Liver (tissue), 9 donors: ENCODE data around the gene ANKRD10. TPM values are rescaled to one million over a fixed set of nuclear protein-coding genes. Genes with fewer than 3 reads are reported as not detected.
A peak's percentile ranks its signal among the peaks of the same experiment; 100 is the strongest.

Source experiments
- DNase-seq: peaks from one replicate; pipeline ENCODE4 v3.0.0-alpha.2; 2017; ENCODE audit warnings: low spot score
- H3K27ac ChIP-seq, 2 donors: one replicate each; pipeline ENCODE4 v1.7.0; 2013; ENCODE audit warnings: inconsistent platforms in 2 of 2, low read length in 2 of 2, control low read depth in 1 of 2, low read depth in 1 of 2, mild to moderate bottlenecking in 1 of 2
- H3K27me3 ChIP-seq, 4 donors: one replicate each; pipeline versions ENCODE4 v1.6.1 to v1.7.0; 2013; ENCODE audit warnings: low read length in 3 of 4, inconsistent platforms in 1 of 4, mild to moderate bottlenecking in 1 of 4, moderate library complexity in 1 of 4; ENCODE audit not compliant: control insufficient read depth in 4 of 4, insufficient read depth in 4 of 4
- H3K36me3 ChIP-seq, 4 donors: one replicate each; pipeline versions ENCODE4 v1.6.1 to v1.7.0; 2013; ENCODE audit warnings: low read length in 3 of 4, mild to moderate bottlenecking in 3 of 4, low read depth in 1 of 4, moderate library complexity in 1 of 4; ENCODE audit not compliant: control insufficient read depth in 4 of 4, insufficient read depth in 3 of 4
- H3K4me1 ChIP-seq, 4 donors: one replicate each; pipeline versions ENCODE4 v1.6.1 to v1.7.0; 2013; ENCODE audit warnings: low read length in 3 of 4, mild to moderate bottlenecking in 3 of 4, moderate library complexity in 1 of 4; ENCODE audit not compliant: control insufficient read depth in 4 of 4, insufficient read depth in 4 of 4
- H3K4me3 ChIP-seq, 3 donors: one replicate each; pipeline versions ENCODE4 v1.6.1 to v1.7.0; 2013; ENCODE audit warnings: low read length in 3 of 3, control low read depth in 1 of 3, low read depth in 1 of 3, mild to moderate bottlenecking in 1 of 3
- H3K9ac ChIP-seq, 2 donors: one replicate each; pipeline ENCODE4 v1.7.0; 2013; ENCODE audit warnings: low read length in 2 of 2, mild to moderate bottlenecking in 2 of 2, moderate library complexity in 2 of 2, control low read depth in 1 of 2, low read depth in 1 of 2
- H3K9me3 ChIP-seq, 4 donors: one replicate each; pipeline versions ENCODE4 v1.6.1 to v1.7.0; 2013; ENCODE audit warnings: low read length in 3 of 4; ENCODE audit not compliant: control insufficient read depth in 4 of 4
- EGR1 ChIP-seq, 2 donors: IDR thresholded peaks; 2 replicates each; pipeline ENCODE4 v1.6.1; 2016 to 2018; ENCODE audit warnings: antibody characterized with exemption in 2 of 2, low read depth in 2 of 2
- FOXA1 ChIP-seq: IDR thresholded peaks from 2 replicates; pipeline ENCODE4 v1.6.1; 2016; ENCODE audit warnings: antibody characterized with exemption
- FOXA2 ChIP-seq: IDR thresholded peaks from 2 replicates; pipeline ENCODE4 v1.6.1; 2016; ENCODE audit warnings: antibody characterized with exemption
- GABPA ChIP-seq, 2 donors: IDR thresholded peaks in 1 of 2; conservative IDR thresholded peaks in 1 of 2; 2 replicates each; pipeline ENCODE4 v1.6.1; 2016; ENCODE audit warnings: antibody characterized with exemption in 2 of 2, mild to moderate bottlenecking in 1 of 2, moderate library complexity in 1 of 2
- HNF4A ChIP-seq, 2 donors: conservative IDR thresholded peaks; 2 replicates each; pipeline ENCODE4 v1.6.1; 2016; ENCODE audit warnings: antibody characterized with exemption in 2 of 2, mild to moderate bottlenecking in 2 of 2
- HNF4G ChIP-seq: IDR thresholded peaks from 2 replicates; pipeline ENCODE4 v1.6.1; 2016; ENCODE audit warnings: antibody characterized with exemption
- JUND ChIP-seq, 2 donors: IDR thresholded peaks; 2 replicates each; pipeline ENCODE4 v1.6.1; 2016; ENCODE audit warnings: antibody characterized with exemption in 2 of 2
- NR2F2 ChIP-seq: IDR thresholded peaks from 2 replicates; pipeline ENCODE4 v1.6.1; 2016; ENCODE audit warnings: antibody characterized with exemption
- RAD21 ChIP-seq, 2 donors: IDR thresholded peaks; 2 replicates each; pipeline ENCODE4 v1.6.1; 2016; ENCODE audit warnings: antibody characterized with exemption in 2 of 2, mild to moderate bottlenecking in 2 of 2
- RXRA ChIP-seq, 2 donors: IDR thresholded peaks; 2 replicates each; pipeline ENCODE4 v1.6.1; 2017 to 2018; ENCODE audit warnings: antibody characterized with exemption in 2 of 2, mild to moderate bottlenecking in 1 of 2
- SP1 ChIP-seq: IDR thresholded peaks from 2 replicates; pipeline ENCODE4 v1.6.1; 2018; ENCODE audit warnings: antibody characterized with exemption, mild to moderate bottlenecking
- TAF1 ChIP-seq: conservative IDR thresholded peaks from 2 replicates; pipeline ENCODE4 v1.6.1; 2016; ENCODE audit warnings: antibody characterized with exemption, mild to moderate bottlenecking
- YY1 ChIP-seq: IDR thresholded peaks from 2 replicates; pipeline ENCODE4 v1.6.1; 2016; ENCODE audit warnings: antibody characterized with exemption, mild to moderate bottlenecking
- WGBS: extraction: QIAGEN DNeasy Blood & Tissue Kit; methylation state at CpG from one replicate; pipeline ENCODE4 v1.1.7; 2013; 5-methylcytosine and 5-hydroxymethylcytosine counted together
- polyA plus RNA-seq, 2 donors: library from polyadenylated mRNA; stranded (reverse) in 1 of 2; unstranded in 1 of 2; fragments of 200-250 nt in 1 of 2; fragments of >200 nt in 1 of 2; fragmentation: Nextera tagmentation in 1 of 2; extraction: Ambion mirVana in 1 of 2; gene quantifications; one replicate each; pipeline versions ENCODE4 v1.2.1 to v1.2.3, GENCODE V29; 2013 to 2015
- total RNA-seq, 2 donors: library from RNA; depleted of rRNA; stranded (reverse); fragments of >200 nt; gene quantifications; one replicate each; pipeline ENCODE4 v1.2.3, GENCODE V29; 2014
- TF ChIP-seq, protein P1 (sequence below): fragments of 150-350 bp; IDR thresholded peaks from 2 replicates; pipeline ENCODE4 v1.5.1; 2017; ENCODE audit warnings: improper control_type of control experiment, low read depth, low read length; ENCODE audit not compliant: missing input control
- TF ChIP-seq, protein P2 (sequence below): IDR thresholded peaks from 2 replicates; pipeline ENCODE4 v1.6.1; 2016; ENCODE audit warnings: antibody characterized with exemption
- TF ChIP-seq, protein P3 (sequence below): IDR thresholded peaks from 2 replicates; pipeline ENCODE4 v1.6.1; 2016; ENCODE audit warnings: antibody characterized with exemption, mild to moderate bottlenecking
- TF ChIP-seq, protein P4 (sequence below): IDR thresholded peaks from 2 replicates; pipeline ENCODE4 v1.6.1; 2016; ENCODE audit warnings: antibody characterized with exemption
- TF ChIP-seq, protein P5 (sequence below): IDR thresholded peaks from 2 replicates; pipeline ENCODE4 v1.6.1; 2016; ENCODE audit warnings: antibody characterized with exemption
- donor health status: healthy.
- donor health status: healthy.
- donor health status: healthy.
- donor health status: healthy.
- donor health status: healthy.

Gene ANKRD10
- total RNA-seq (10 to 100 TPM; 44.1 to 74.1 TPM), polyA plus RNA-seq (10 to 100 TPM; 18.8 to 61.7 TPM)

DNA sequence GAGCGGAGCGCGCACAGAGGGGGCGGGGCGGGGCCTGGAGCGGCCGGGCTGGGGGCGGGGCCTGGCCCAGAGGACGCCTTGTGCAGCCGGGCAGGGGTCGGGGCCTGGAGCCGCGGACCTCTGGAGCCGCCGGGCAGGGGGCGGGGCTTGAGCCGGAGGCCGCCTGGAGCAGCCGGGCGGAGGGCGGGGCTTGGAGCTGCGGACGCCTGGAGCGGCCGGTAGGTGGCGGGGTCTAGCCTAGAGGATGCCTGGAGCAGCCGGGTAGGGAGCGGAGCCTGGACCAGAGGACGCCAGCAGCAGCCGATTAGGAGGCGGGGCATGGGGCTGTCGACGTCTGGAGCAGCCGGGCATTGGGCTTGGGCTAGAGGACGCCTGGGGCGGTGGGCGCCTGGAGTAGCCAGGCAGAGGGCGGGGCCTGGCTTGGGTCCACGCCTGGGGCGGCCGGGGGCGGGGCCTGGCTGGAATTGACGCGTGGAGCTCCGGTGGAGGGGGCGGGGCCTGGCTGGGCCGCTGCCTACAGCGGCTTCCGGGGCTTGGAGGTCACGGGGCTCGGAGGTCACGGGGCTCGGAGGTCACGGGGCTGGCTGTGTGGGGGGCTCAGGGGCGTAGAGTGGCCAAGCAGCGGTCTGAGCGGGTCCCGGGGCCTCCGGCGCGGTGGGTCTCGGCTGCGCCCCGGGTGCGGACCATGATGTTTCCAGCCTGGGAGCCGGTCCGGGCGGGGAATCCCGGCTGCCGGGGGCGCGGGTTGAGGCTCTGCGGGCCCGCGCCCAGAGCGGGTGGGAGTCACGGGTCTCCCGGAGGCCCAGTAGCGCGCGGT is at the start of gene ANKRD10:
TSS of gene ANKRD10 (minus strand) at position 13 of the 817 bp plus-strand sequence. CDS start 135 bp downstream, outside the sequence.
- H3K9ac ChIP-seq, result peak within 1 kb of the TSS; percentile 96 to 98
- peak; percentile 99 for DNase-seq
- peak within 1 kb of the TSS; percentile 99 to 100 for H3K27ac ChIP-seq
- no peaks in the 10 kb centered on the region for H3K9me3 ChIP-seq
- TF ChIP-seq YY1 (no peak), RXRA (IDR thresholded peaks at IDR 0.05) (peak; percentile 30 to 48), FOXA2 (no peak), FOXA1 (peak; percentile 26), RAD21 (IDR thresholded peaks at IDR 0.05) (peak; percentile 68 to 73), JUND (IDR thresholded peaks at IDR 0.05) (peak in 1 of 2 donors; percentile 50), HNF4A (conservative IDR thresholded peaks at IDR 0.05) (peak; percentile 54 to 58), HNF4G (no peak), SP1 (peak; percentile 79), NR2F2 (peak; percentile 7)
- TF ChIP-seq, protein P1, sequence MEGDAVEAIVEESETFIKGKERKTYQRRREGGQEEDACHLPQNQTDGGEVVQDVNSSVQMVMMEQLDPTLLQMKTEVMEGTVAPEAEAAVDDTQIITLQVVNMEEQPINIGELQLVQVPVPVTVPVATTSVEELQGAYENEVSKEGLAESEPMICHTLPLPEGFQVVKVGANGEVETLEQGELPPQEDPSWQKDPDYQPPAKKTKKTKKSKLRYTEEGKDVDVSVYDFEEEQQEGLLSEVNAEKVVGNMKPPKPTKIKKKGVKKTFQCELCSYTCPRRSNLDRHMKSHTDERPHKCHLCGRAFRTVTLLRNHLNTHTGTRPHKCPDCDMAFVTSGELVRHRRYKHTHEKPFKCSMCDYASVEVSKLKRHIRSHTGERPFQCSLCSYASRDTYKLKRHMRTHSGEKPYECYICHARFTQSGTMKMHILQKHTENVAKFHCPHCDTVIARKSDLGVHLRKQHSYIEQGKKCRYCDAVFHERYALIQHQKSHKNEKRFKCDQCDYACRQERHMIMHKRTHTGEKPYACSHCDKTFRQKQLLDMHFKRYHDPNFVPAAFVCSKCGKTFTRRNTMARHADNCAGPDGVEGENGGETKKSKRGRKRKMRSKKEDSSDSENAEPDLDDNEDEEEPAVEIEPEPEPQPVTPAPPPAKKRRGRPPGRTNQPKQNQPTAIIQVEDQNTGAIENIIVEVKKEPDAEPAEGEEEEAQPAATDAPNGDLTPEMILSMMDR, result peak; percentile 91
- TF ChIP-seq, protein P2, sequence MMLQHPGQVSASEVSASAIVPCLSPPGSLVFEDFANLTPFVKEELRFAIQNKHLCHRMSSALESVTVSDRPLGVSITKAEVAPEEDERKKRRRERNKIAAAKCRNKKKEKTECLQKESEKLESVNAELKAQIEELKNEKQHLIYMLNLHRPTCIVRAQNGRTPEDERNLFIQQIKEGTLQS, result no peak
- no peaks in the 10 kb centered on the region for H3K36me3 ChIP-seq
- peak within 1 kb of the TSS; percentile 69 to 87 (median 78) for H3K4me3 ChIP-seq
- peaks cover 8 to 33% (median 15%) of the 10 kb centered on the region in 4 donors for H3K4me1 ChIP-seq
- no peaks in the 10 kb centered on the region for H3K27me3 ChIP-seq
- under 1% methylated on average over 81 of the region's 81 CpGs for WGBS

DNA sequence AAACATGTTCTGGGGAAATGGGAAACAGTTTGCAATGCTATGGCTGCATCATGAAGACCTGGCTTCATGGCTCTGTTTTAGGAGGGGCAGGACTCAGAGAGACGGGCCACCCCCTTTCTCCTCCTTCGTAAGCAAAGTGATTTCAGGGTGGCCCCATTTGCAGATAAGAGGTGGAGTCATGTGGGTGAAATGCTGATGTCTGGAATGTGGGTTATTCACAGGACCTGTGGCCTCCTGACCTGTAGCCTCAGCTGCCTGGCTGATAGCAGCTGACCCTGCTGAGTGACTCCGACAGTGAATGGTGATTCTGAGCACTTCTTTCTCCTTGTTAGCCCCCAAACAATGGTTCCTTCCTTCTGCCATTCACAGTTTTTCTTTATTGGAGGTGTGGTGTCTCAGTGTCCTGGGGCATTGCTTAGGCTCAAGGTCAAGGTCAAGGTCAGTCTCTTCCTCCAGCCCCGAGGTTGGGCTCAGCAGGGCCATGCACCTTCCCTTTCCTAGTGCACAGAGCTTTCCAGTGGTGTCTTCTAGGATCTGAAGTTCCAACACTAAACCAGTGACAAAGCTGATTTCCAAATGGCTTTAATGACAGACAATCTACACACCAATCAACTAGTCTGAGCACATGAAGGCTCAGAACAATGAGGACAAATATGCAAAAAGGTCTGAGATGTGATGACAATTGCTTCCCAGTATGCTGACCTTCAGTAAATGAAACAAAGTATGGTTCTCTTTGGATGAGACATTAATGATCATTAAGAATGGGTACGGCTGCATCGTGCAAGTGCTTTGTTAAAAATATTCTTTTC is 49.6 kb upstream of the ANKRD10 start:
- no peak for TF ChIP-seq YY1
- no peak for TF ChIP-seq RXRA (IDR thresholded peaks at IDR 0.05)
- no peak for TF ChIP-seq NR2F2
- no peak for TF ChIP-seq EGR1 (IDR thresholded peaks at IDR 0.05; ENCODE audit: low read depth in 2 of 2)
- TF ChIP-seq, protein P2, result no peak
- no peak for TF ChIP-seq GABPA (IDR thresholded peaks at IDR 0.05 in 1 of 2, conservative IDR thresholded peaks at IDR 0.05 in 1 of 2)
- no peak for TF ChIP-seq HNF4A (conservative IDR thresholded peaks at IDR 0.05)
- TF ChIP-seq, protein P3, sequence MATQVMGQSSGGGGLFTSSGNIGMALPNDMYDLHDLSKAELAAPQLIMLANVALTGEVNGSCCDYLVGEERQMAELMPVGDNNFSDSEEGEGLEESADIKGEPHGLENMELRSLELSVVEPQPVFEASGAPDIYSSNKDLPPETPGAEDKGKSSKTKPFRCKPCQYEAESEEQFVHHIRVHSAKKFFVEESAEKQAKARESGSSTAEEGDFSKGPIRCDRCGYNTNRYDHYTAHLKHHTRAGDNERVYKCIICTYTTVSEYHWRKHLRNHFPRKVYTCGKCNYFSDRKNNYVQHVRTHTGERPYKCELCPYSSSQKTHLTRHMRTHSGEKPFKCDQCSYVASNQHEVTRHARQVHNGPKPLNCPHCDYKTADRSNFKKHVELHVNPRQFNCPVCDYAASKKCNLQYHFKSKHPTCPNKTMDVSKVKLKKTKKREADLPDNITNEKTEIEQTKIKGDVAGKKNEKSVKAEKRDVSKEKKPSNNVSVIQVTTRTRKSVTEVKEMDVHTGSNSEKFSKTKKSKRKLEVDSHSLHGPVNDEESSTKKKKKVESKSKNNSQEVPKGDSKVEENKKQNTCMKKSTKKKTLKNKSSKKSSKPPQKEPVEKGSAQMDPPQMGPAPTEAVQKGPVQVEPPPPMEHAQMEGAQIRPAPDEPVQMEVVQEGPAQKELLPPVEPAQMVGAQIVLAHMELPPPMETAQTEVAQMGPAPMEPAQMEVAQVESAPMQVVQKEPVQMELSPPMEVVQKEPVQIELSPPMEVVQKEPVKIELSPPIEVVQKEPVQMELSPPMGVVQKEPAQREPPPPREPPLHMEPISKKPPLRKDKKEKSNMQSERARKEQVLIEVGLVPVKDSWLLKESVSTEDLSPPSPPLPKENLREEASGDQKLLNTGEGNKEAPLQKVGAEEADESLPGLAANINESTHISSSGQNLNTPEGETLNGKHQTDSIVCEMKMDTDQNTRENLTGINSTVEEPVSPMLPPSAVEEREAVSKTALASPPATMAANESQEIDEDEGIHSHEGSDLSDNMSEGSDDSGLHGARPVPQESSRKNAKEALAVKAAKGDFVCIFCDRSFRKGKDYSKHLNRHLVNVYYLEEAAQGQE, result no peak
- no peak for TF ChIP-seq FOXA2
- no peak for TF ChIP-seq SP1
- no peak for TF ChIP-seq FOXA1
- TF ChIP-seq TAF1, result no peak
- TF ChIP-seq HNF4G, result no peak
- TF ChIP-seq, protein P1, result no peak
- TF ChIP-seq, protein P4, sequence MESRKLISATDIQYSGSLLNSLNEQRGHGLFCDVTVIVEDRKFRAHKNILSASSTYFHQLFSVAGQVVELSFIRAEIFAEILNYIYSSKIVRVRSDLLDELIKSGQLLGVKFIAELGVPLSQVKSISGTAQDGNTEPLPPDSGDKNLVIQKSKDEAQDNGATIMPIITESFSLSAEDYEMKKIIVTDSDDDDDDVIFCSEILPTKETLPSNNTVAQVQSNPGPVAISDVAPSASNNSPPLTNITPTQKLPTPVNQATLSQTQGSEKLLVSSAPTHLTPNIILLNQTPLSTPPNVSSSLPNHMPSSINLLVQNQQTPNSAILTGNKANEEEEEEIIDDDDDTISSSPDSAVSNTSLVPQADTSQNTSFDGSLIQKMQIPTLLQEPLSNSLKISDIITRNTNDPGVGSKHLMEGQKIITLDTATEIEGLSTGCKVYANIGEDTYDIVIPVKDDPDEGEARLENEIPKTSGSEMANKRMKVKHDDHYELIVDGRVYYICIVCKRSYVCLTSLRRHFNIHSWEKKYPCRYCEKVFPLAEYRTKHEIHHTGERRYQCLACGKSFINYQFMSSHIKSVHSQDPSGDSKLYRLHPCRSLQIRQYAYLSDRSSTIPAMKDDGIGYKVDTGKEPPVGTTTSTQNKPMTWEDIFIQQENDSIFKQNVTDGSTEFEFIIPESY, result no peak
- TF ChIP-seq, protein P5, sequence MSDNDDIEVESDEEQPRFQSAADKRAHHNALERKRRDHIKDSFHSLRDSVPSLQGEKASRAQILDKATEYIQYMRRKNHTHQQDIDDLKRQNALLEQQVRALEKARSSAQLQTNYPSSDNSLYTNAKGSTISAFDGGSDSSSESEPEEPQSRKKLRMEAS, result no peak
- Histone ChIP-seq H3K4me1 (no peaks in the 10 kb centered on the region), H3K36me3 (no peaks in the 10 kb centered on the region), H3K9ac (no peak overlapping the region), H3K27me3 (peaks cover 0 to 4% (median 0%) of the 10 kb centered on the region in 4 donors), H3K4me3 (no peak overlapping the region), H3K27ac (no peak overlapping the region), H3K9me3 (peaks cover 0 to 7% (median 5%) of the 10 kb centered on the region in 4 donors)
- 78% methylated on average over 6 of the region's 6 CpGs for WGBS
- DNase-seq, result no peak
